Activated T-helper 9 cell treated with anti-CD3 and anti-CD28 coated beads, Interleukin-2, amount 50 U/mL, for 16 hours (primary cell): ENCODE measurements around the gene MAPKAP1.

Experiments used
- DNase-seq: peaks from one replicate; pipeline ENCODE4 v3.0.0-alpha.2; 2020; ENCODE audit warnings: low read depth

The MAPKAP1 gene

GRCh38 chr9:125642311-125642710, 64.7 kb downstream of the MAPKAP1 start:
- DNase-seq, result no peak

GRCh38 chr9:125639057-125639456, 68.0 kb downstream of the MAPKAP1 start:
- no peak for DNase-seq

- no peak for DNase-seq
Measured at GRCh38 chr9:125638239-125639045, 68.6 kb downstream of the MAPKAP1 start.

GRCh38 chr9:125637241-125637640, 69.8 kb downstream of the MAPKAP1 start:
- DNase-seq, result no peak

GRCh38 chr9:125635888-125636287, 71.1 kb downstream of the MAPKAP1 start:
- no peak for DNase-seq

- DNase-seq, result no peak
Measured at GRCh38 chr9:125634040-125634717, 72.8 kb downstream of the MAPKAP1 start.

- DNase-seq, result no peak
Measured at GRCh38 chr9:125633116-125633745, 73.8 kb downstream of the MAPKAP1 start.

- DNase-seq, result no peak
Measured at GRCh38 chr9:125632321-125633115, 74.5 kb downstream of the MAPKAP1 start.

GRCh38 chr9:125631391-125632085, 75.5 kb downstream of the MAPKAP1 start:
- DNase-seq, result no peak

- DNase-seq, result no peak
Measured at GRCh38 chr9:125630436-125630835, 76.6 kb downstream of the MAPKAP1 start.

GRCh38 chr9:125629446-125629845, 77.6 kb downstream of the MAPKAP1 start:
- no peak for DNase-seq

GRCh38 chr9:125626187-125626586, 80.8 kb downstream of the MAPKAP1 start:
- DNase-seq, result no peak

- no peak for DNase-seq
Measured at GRCh38 chr9:125621170-125621569, 85.8 kb downstream of the MAPKAP1 start.

GRCh38 chr9:125620216-125620615, 86.8 kb downstream of the MAPKAP1 start:
- DNase-seq, result no peak

GRCh38 chr9:125617087-125617486, 89.9 kb downstream of the MAPKAP1 start:
- DNase-seq, result no peak

- no peak for DNase-seq
Measured at GRCh38 chr9:125613141-125613540, 93.9 kb downstream of the MAPKAP1 start.

- DNase-seq, result no peak
Measured at GRCh38 chr9:125612616-125613015, 94.4 kb downstream of the MAPKAP1 start.

- DNase-seq, result no peak
Measured at GRCh38 chr9:125611121-125611765, 95.8 kb downstream of the MAPKAP1 start.

- no peak for DNase-seq
Measured at GRCh38 chr9:125609744-125610143, 97.3 kb downstream of the MAPKAP1 start.

- DNase-seq, result no peak
Measured at GRCh38 chr9:125608489-125609224, 98.4 kb downstream of the MAPKAP1 start.
